HG02798 (cell line): ENCODE data around the gene RIT2.

Experiments used
- ATAC-seq: cut with Tn5 transposase; IDR thresholded peaks from one replicate; pipeline ENCODE4 v1.9.1; 2021; ENCODE audit warnings: mild to moderate bottlenecking; ENCODE audit not compliant: unreplicated experiment, poor library complexity

The RIT2 gene

GRCh38 chr18:43017622-43018021 is 97.9 kb downstream of the RIT2 start:
- no peak for ATAC-seq

- ATAC-seq, result no peak
Observed at GRCh38 chr18:43013486-43013885, 102.0 kb downstream of the RIT2 start.

GRCh38 chr18:43012951-43013350 is 102.5 kb downstream of the RIT2 start:
- no peak for ATAC-seq

GRCh38 chr18:43010611-43011010 is 104.9 kb downstream of the RIT2 start:
- no peak for ATAC-seq

- no peak for ATAC-seq
Observed at GRCh38 chr18:43009674-43010073, 105.8 kb downstream of the RIT2 start.

- ATAC-seq, result no peak
Observed at GRCh38 chr18:43007365-43007764, 108.1 kb downstream of the RIT2 start.

- ATAC-seq, result no peak
Observed at GRCh38 chr18:43004421-43004820, 111.1 kb downstream of the RIT2 start.

- ATAC-seq, result no peak
Observed at GRCh38 chr18:43001821-43002220, 113.7 kb downstream of the RIT2 start.

GRCh38 chr18:42996824-42997223 is 118.7 kb downstream of the RIT2 start:
- ATAC-seq, result no peak

GRCh38 chr18:42980426-42980825 is 135.1 kb downstream of the RIT2 start:
- no peak for ATAC-seq

GRCh38 chr18:42977982-42978637 is 137.4 kb downstream of the RIT2 start:
- no peak for ATAC-seq

- no peak for ATAC-seq
Observed at GRCh38 chr18:42976869-42977590, 138.5 kb downstream of the RIT2 start.

- no peak for ATAC-seq
Observed at GRCh38 chr18:42969366-42969765, 146.1 kb downstream of the RIT2 start.

- ATAC-seq, result no peak
Observed at GRCh38 chr18:42961298-42961697, 154.2 kb downstream of the RIT2 start.

GRCh38 chr18:42959528-42959927 is 156.0 kb downstream of the RIT2 start:
- ATAC-seq, result no peak

GRCh38 chr18:42958353-42958752 is 157.1 kb downstream of the RIT2 start:
- no peak for ATAC-seq

- no peak for ATAC-seq
Observed at GRCh38 chr18:42956287-42956686, 159.2 kb downstream of the RIT2 start.

- ATAC-seq, result no peak
Observed at GRCh38 chr18:42954887-42955286, 160.6 kb downstream of the RIT2 start.

- no peak for ATAC-seq
Observed at GRCh38 chr18:42953306-42953705, 162.2 kb downstream of the RIT2 start.

- ATAC-seq, result no peak
Observed at GRCh38 chr18:42950732-42951131, 164.8 kb downstream of the RIT2 start.

GRCh38 chr18:42948831-42949230 is 166.7 kb downstream of the RIT2 start:
- ATAC-seq, result no peak

- ATAC-seq, result no peak
Observed at GRCh38 chr18:42941860-42942259, 173.6 kb downstream of the RIT2 start.
